Sigmoid colon (tissue), 4 donors: ENCODE results near the gene OGFR.

Source experiments
- EP300 ChIP-seq, 4 donors: sonication (generic); formaldehyde crosslinking; IDR thresholded peaks; one replicate each; pipeline ENCODE4 v1.6.1; 2017; ENCODE audit warnings: antibody characterized with exemption in 4 of 4
- TF ChIP-seq, protein P1 (sequence below), 4 experiments: fragments of 450-650 bp in 3 of 4; fragments of 200-600 bp in 1 of 4; IDR thresholded peaks; one replicate each; pipeline ENCODE4 v1.5.1; 2016 to 2019; ENCODE audit warnings: antibody characterized with exemption in 4 of 4, mild to moderate bottlenecking in 3 of 4, moderate library complexity in 2 of 4

DNA sequence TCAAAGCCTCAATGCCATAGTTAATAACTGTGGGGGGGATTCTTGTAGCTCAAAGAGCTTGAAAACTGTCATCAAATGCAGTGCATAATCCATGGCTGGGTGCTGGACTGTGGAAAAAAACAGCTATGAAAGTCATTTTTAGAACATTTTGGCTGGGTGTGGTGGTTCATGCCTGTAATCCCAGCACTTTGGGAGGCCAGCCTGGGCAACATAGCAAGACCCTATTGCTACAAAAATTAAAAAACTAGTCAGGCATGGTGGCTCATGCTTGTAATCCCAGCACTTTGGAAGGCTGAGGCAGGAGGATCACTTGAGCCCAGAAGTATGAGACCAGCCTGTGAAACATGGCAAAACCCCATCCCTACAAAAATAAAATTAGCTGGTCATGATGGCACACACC is 44.8 kb downstream of the OGFR start:
- TF ChIP-seq, protein P1, sequence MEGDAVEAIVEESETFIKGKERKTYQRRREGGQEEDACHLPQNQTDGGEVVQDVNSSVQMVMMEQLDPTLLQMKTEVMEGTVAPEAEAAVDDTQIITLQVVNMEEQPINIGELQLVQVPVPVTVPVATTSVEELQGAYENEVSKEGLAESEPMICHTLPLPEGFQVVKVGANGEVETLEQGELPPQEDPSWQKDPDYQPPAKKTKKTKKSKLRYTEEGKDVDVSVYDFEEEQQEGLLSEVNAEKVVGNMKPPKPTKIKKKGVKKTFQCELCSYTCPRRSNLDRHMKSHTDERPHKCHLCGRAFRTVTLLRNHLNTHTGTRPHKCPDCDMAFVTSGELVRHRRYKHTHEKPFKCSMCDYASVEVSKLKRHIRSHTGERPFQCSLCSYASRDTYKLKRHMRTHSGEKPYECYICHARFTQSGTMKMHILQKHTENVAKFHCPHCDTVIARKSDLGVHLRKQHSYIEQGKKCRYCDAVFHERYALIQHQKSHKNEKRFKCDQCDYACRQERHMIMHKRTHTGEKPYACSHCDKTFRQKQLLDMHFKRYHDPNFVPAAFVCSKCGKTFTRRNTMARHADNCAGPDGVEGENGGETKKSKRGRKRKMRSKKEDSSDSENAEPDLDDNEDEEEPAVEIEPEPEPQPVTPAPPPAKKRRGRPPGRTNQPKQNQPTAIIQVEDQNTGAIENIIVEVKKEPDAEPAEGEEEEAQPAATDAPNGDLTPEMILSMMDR (IDR thresholded peaks at IDR 0.05) = no peak
- no peak for TF ChIP-seq EP300 (IDR thresholded peaks at IDR 0.05)
